HG02623 (cell line): ENCODE results near the gene SYCP2L.
A peak's percentile ranks its signal among the peaks of the same experiment; 100 is the strongest.
"Not testable (repeated sequence)": the region's sequence is repeated elsewhere in the genome, so short reads cannot be mapped to it uniquely, and the experiment has no call there.

Source experiments
- ATAC-seq: cut with Tn5 transposase; IDR thresholded peaks from one replicate; pipeline ENCODE4 v1.9.1; 2021; ENCODE audit warnings: moderate library complexity; ENCODE audit not compliant: unreplicated experiment

SYCP2L gene

DNA sequence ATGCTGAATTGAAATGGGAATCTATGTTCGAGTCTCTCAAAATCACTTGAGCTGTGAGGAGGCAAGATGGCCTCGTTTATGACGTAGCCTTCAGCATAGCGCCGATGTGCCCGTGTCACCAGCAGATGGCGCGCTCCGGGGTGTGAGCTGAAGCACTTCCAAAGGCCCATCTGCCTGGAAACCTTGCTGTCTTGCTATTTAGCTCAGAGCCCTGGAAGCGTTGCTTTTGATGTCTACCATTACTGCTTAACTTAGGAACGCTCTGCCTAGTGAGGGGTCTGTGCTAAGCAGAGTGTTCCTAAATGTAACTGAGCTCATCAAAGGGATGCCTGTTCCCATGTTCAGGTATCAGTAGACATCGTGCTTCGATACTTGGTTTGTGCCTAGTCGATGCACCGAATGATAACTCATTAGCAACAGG is 67.7 kb downstream of the SYCP2L start:
- ATAC-seq, result no peak

DNA sequence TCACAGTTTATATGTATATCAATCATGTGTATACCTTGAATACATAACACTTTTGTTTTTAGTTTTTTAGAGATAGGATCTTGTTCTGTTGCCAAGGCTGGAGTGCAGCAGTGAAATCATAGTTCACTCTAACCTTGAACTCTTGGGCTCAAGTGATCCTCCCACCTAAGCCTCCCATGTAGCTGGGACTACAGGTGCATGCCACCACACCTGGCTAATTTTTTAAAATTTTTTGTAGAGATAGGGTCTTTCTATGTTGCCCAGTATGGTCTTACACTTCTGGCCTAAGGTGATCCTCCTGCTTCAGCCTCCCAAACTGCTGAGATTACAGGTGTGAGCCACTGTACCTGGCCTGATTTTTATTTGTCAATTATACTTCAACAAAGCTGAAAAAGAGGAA is 69.9 kb downstream of the SYCP2L start:
- ATAC-seq, result no peak

DNA sequence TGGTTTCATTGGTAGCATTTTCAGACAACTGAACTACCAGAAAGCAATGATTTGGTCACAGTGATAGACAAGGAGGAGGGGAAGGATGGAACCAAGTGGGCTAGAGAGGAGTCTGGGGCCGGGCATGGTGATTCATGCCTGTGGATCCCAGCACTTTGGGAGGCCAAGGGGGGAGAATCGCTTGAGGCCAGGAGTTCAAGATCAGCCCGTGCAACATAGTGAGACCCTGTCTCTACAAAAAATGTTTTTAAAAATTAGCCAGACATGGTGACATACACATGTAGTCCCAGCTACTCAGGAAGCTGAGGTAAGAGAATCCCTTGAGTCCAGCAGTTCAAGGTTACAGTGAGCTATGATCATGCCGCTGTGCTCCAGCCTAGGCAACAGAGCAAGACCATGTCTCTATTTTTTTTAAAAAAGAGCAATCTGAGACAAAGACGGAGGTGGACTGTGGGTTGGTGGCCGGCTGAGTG is 70.6 kb downstream of the SYCP2L start:
- ATAC-seq, result no peak

DNA sequence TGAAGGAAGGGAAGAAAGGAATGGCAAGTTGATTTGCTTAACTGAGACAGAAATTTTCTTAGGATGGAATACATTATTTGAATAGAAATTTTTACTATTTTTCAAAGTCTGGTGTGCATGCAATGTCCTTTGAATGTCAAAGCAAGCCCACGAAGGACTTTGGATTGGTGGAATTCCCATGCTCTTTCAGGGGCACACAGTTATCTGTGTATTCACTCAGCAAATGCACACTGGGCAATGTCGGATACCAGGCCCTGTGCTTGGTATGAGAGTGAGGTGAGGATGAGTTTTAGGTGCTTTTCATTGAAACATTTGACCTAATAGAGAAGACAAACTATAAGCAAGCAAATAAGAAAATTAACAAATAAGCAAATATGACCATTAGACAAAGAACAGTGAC is 73.3 kb downstream of the SYCP2L start:
- ATAC-seq, result no peak

DNA sequence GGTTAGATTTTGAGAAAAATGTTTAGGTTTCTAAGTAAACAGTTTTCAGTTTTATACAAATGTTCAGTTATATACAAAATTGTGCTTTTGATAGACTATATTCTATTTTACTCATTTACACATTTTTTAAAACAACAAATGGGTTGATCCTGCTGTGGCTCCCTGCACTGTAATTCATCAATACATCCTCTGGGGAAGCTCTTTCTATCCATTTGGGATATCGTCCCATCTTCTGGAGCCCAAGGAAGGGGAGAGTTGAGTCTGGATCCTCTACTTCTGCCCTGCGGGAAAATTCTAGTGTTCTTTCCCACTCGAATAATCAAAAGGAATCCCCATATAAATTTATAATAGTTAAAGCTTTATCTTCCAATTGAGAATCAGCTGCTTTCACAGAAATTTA is 75.0 kb downstream of the SYCP2L start:
- ATAC-seq, result no peak

DNA sequence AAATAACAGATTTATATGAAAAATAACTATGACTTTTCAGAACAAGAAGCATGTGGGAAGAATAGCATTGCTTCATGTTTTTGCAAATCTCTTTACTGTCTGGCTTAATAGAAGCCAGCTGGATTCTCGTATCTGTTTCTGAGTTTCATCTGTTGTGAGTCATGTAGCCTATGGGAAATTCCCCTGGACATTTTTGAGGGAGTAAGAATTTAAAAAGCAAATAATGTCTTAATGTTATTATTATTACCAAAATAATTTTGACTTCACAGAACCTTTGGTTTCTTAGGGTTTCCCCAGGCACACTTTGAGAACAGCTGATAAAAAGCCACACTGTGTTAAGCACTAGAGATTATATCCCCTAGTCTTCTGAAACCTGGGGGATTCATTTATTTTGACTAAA is 75.8 kb downstream of the SYCP2L start:
- ATAC-seq, result peak; percentile 53

DNA sequence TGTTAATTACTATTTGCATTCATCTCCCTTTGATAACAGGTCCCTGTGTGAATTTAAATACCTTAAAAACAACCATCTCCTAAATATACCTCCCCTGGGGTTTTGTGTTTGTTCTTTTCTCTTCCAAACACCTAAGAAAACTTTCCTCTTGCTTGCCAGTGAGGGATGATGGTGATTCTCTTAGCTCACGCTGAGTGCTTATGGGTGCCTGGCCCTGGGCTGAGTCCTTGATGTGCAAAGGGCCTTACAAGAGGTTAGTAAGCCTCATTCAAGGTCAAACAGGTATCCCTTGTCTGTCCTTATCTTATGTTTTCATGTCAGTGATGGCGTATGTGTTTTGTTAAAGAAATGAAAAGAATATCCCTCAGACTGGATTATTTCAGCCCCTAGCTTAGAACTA is 76.3 kb downstream of the SYCP2L start:
- ATAC-seq, result no peak

DNA sequence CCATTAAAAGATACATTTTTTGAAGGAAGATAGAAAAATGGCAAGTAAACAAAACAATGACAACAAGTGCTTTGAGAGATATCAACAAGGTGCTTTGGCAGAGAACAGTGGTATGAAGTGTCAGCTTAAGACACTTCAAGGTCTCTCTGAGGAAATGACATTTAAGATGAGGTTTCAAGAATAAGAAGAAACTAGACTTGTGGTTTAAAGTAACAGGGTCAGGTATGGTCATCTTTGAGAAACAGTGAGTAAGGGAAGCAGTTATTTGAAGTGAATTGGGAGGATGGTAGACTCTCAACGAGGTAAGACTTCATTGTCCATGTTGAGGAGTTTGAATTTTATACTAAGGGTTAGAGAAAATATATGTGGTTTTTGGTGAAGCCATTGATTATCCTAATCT is 77.8 kb downstream of the SYCP2L start:
- peak; percentile 76 for ATAC-seq

DNA sequence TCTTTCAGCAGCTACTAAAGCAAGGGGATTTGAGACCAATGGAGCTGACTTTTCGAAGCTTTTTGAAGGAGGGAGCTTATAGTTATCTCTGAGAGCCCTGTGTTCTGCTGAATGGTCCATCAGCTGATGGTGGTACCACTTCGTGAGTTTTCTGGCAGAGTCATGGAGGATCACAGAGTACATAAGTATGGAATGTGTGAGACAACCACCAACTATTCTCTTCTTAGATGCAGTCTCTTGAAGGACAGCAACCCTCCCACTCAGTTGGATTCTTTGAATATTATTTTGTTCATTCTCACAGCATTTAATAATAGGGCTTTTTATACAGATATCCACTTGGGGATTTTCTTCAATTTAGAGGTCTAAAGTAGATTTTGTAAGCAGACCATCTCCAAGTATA is 81.9 kb downstream of the SYCP2L start:
- ATAC-seq, result no peak

DNA sequence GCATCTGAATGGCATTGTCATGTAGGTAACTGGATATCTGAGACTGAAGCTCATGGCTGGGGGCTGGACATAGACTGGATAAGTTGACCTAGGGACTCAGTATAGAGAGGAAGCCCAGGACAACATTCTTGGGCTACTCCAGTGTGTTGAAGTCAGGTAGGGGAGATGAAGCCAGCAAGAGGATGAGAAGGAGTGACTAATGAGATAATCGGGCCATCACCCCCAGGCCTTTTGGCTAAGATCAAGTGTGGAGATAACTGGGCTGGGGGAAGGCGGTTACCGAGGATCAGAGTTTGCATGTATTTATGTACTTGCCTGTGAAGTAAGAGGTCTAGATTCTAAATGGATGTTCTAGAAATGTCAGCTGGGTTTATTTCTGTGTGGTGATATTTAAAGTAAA is 83.9 kb downstream of the SYCP2L start:
- ATAC-seq, result no peak

DNA sequence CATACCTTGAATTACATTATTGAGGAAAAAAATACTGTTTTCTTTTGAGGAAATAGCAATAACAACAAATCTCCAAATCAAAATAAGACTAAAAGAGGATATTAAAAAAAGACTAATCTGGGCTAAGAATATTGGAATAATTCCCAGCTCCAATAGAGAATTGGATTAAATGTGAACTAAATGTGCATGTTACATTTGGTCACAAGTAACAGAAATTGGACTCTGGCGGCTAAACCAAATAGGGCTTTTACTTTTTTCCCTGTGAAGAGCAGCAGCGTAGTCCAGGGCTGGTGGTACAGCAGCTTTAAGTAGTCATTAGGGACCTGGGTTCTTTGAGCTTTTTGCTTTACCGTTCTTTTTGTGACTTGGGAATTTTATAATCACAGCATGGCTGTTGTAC is 85.3 kb downstream of the SYCP2L start:
- ATAC-seq, result no peak

DNA sequence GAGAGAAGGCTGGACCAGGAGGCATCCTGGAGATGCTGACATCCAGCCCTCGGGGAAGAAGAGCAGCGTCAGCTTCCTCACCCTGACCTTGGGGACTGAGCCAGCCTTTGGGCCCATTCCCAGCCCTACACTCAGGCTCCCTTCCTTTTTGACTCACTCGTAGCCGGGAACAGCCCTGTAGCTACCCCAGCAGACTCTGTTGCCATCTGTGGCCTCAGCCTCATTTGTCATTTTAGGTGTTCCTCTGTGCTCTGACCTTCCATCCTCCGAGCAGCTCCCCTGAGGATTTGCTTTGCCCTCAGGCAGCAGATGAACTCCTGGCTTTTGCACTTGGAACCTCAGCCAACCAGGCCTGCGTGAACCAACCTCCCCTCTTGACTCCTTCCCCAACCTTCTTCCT is 89.7 kb downstream of the SYCP2L start:
- no peak for ATAC-seq

DNA sequence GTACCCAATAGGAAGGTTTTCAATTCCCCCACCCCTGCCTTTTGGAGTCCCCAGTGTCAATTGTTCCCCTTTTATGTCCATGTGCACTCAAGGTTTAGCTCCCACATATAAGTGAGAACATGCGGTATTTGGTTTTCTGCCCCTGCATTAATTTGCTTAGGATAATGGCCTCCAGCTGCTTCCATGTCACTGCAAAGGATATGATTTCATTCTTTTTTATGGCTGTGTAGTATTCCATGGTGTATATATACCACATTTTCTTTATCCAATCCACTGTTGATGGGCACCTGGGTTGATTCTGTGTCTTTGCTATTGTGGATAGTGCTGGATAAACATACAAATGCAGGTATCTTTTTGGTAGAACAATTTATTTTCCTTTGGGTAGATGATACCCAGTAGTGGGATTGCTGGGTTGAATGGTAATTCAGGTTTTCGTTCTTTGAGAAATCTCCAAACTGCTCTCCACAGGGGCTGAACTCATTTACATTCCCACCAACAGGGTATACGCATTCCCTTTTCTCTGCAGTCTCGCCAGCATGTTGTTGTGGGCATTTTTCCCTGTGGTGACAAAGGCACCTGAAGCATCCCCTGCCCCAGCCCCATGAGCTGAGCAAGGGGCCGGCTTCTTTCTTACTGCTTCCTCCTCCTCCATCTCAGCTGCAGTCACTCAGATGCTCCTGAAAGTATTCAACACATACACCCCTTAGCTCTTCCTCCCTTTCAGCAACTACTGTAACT is 90.5 kb downstream of the SYCP2L start:
- ATAC-seq, result no peak

DNA sequence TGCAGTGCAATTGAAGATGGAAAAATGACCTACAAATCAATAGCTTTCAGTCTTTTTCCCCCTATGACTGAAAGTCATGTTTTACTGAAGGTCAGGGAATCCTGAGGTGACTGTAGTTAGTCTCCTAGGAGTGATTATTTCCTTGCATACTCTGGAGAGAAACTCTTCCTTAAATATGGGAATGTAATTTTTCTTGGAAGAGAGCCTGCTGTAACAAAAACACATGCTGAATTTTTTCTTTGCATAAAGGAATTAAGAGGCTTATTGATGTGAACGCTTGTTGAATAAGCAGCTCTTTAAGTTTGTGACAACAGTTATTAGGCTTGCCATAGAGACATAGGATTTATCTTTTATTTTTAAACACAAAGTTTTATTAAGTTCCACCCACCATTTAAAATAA is 92.8 kb downstream of the SYCP2L start:
- no peak for ATAC-seq

DNA sequence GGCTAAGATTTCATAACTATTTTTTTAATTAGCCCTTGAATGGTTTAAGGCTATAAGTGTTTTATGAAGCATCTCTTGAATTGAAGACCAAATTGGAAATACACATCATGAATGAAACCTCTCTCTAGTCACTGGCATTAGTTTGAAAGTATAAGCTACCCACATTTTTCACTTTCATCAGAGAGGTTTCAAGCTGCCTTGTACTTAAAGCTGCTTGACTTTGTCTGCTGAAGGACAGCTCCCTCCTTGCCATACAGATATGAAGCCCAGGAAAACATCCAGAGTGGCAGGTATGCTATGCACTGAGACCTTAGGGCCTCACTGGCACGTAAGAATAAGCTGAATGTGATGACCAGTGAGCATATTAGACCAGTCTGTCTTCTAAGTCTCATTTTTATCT is 94.6 kb downstream of the SYCP2L start:
- ATAC-seq, result no peak

DNA sequence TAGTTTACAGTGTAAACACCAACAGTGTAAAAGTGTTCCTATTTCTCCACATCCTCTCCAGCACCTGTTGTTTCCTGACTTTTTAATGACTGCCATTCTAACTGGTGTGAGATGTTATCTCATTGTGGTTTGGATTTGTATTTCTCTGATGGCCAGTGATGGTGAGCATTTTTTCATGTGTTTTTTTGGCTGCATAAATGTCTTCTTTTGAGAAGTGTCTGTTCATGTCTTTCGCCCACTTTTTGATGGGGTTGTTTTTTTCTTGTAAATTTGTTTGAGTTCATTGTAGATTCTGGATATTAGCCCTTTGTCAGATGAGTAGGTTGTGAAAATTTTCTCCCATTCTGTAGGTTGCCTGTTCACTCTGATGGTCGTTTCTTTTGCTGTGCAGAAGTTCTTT is 98.1 kb downstream of the SYCP2L start:
- not testable (repeated sequence) for ATAC-seq

DNA sequence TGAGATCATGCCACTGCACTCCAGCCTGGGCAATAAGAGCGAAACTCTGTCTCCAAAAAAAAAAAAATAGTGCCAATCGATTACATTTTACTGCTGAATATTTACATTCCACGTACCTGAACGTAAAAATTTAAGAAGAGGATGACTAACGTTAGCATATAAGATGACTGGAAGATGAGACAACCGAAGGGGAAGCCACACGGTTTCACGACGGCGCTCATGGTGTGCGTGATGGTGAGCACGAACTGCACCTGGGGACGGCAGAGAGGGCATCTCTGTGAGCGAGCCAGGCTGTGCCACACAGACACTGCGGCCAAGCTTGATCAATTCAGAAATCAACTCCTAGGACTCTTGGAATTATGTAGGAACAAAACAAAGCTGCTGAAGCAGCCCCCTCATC is 102.7 kb downstream of the SYCP2L start:
- no peak for ATAC-seq

DNA sequence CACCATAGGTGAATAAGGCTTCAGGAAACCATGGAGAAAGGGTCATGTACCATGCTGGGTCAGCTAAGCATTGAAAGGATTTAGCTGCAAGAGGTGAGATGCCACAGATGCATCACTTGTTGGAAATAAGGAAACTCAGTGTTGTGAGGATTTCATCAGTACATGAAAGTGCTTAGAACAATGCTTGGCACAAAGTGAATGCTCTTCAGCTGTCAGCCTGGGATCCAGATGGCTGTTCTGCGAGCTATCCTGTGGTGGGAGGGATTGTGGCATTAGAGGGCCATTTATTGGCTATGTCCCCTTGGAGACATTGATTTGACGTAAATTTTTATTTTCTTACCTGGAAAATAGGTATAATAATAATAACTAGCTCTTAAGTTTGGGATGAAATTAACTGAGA is 104.3 kb downstream of the SYCP2L start:
- ATAC-seq, result no peak

DNA sequence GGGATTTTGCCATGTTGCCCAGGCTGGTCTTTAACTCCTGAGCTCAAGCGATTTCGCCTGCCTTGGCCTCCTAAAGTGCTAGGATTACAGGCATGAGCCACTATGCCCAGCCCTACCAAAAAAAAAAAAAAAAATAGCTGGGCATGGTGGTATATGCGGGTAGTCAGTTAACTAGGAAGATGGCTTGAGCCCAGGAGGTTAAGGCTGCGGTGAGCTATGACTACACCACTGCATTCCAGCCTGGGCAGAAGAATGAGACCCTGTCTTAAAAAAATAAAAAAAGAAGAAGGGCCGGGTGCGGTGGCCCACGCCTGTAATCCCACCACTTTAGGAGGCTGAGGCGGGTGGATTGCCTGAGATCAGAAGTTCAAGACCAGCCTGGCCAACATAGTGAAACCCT is 107.0 kb downstream of the SYCP2L start:
- ATAC-seq, result no peak

DNA sequence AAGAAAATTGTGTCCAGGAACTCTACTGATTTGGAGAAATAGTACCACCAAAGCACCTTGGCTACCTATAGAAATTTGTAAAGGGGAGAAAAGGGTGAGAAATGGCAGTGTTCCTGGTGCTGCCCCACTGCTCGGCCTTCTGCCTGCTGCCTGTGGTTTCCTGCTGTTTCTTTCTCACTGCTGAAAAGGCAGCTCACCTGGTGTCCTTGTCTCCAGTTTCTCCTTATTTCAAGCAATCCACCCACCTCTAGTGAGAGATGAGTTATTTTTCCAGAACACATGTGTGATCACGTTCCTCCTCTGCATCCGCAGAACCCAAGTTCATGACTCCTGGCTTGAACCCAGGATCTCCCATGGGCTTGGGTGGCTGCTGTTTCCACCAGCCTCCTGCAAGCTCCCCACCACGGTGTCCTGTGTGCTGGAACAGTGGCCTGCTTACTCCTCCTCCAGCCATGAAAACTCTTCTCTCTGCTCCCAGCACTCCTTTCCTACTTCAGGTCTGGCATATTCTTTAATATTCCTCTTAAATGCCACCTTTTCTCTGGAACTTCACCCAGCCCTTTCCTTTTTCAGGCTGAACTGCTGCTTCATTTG is 108.4 kb downstream of the SYCP2L start:
- no peak for ATAC-seq

DNA sequence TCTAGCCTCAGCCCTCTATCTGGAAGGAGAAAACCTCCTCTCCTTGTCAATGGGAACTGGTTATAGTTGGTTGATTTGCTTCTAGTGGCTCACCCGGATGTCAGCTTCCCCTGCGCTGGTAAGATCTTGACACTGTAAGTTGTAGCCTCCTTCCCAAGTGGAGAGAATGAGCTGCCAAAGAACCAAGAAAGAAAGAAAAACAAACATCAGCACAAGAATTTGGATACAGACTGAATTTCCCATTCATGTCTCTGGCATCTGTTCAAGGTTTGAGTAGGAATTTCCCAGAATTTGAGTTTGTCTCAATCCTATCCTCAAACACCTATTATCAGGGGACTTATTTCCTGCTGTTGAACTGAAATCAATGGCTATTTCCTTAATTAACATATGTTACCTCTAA is 113.1 kb downstream of the SYCP2L start:
- no peak for ATAC-seq

DNA sequence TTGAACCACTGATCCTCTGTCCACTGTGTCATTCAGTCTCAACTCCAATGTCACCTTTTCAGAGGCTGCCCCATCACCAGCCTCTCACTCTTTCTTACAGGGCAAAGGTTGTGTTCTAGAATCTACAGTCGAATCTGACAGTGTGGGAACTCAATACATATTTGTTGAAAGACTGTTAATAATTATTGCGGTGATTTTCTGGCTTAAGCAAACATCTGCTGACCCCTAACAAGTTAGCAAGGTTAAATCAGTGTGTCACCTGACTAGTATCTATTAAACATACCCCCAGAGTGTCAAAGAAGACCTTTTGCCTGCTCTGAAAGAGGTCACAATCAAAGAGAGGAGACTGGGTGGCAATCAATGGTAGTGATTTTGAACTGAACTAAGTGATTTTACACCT is 115.3 kb downstream of the SYCP2L start:
- ATAC-seq, result no peak

DNA sequence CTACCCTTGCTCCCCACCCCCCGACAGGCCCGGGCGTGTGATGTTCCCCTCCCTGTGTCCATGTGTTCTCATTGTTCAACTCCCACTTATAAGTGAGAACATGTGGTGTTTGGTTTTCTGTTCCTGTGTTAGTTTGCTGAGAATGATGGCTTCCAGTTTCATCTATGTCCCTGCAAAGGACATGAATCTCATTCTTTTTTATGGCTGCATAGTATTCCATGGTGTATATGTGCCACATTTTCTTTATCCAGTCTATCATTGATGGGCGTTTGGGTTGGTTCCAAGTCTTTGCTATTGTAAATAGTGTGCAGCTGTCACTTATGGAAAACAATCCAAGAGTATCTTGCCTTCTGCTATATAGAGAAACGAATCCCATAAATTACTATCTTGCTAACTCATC is 116.4 kb downstream of the SYCP2L start:
- not testable (repeated sequence) for ATAC-seq
